Fibroblast of lung (primary cell): Measurements from ENCODE around the gene NRCAM. TPM values are rescaled to one million over a fixed set of nuclear protein-coding genes. Genes with fewer than 3 reads are reported as not detected.

ENCODE experiments used
- DNase-seq, 2 donors: peaks; one replicate each; pipeline versions ENCODE4 v3.0.0 to v3.0.0-alpha.2; 2010; ENCODE audit warnings: low read depth in 2 of 2
- H2AFZ ChIP-seq: 2 replicates; pipeline ENCODE4 v1.5.1; 2012; ENCODE audit warnings: low read length, control low read depth, inconsistent platforms
- H3K27ac ChIP-seq: 2 replicates; pipeline ENCODE4 v1.5.1; 2011; ENCODE audit warnings: low read length, control low read depth; ENCODE audit not compliant: insufficient read depth
- H3K27me3 ChIP-seq: 2 replicates; pipeline ENCODE4 v1.5.1; 2011; ENCODE audit warnings: mild to moderate bottlenecking, low read length; ENCODE audit not compliant: control insufficient read depth, insufficient read depth
- H3K36me3 ChIP-seq: 2 replicates; pipeline ENCODE4 v1.5.1; 2011; ENCODE audit warnings: low read length; ENCODE audit not compliant: control insufficient read depth, insufficient read depth
- H3K4me1 ChIP-seq: 2 replicates; pipeline ENCODE4 v1.5.1; 2011; ENCODE audit warnings: low read length; ENCODE audit not compliant: control insufficient read depth, insufficient read depth; ENCODE audit errors: extremely low read depth
- H3K4me2 ChIP-seq: 2 replicates; pipeline ENCODE4 v1.5.1; 2011; ENCODE audit warnings: low read length, control low read depth; ENCODE audit not compliant: insufficient read depth; ENCODE audit errors: extremely low read depth
- H3K4me3 ChIP-seq, 4 experiments: fragments of 200-600 bp in 1 of 4; sonication (generic) in 1 of 4; replicated peaks in 1 of 4; 2 replicates each; pipeline ENCODE4 v1.5.1; 2011 to 2016; ENCODE audit warnings: low read length in 4 of 4, low read depth in 3 of 4, mild to moderate bottlenecking in 3 of 4, control low read depth in 2 of 4, inconsistent platforms in 1 of 4, mixed read lengths in 1 of 4; ENCODE audit not compliant: insufficient read depth in 1 of 4; ENCODE audit errors: control extremely low read depth in 1 of 4
- H3K79me2 ChIP-seq: 2 replicates; pipeline ENCODE4 v1.5.1; 2012; ENCODE audit warnings: mild to moderate bottlenecking, low read length, inconsistent platforms; ENCODE audit not compliant: control insufficient read depth, insufficient read depth
- H3K9ac ChIP-seq: 2 replicates; pipeline ENCODE4 v1.5.1; 2011; ENCODE audit warnings: mild to moderate bottlenecking, low read length, control low read depth; ENCODE audit not compliant: insufficient read depth
- H3K9me3 ChIP-seq: 2 replicates; pipeline ENCODE4 v1.5.1; 2012; ENCODE audit warnings: low read depth, low read length; ENCODE audit not compliant: control insufficient read depth, insufficient read depth
- H4K20me1 ChIP-seq: 2 replicates; pipeline ENCODE4 v1.5.1; 2011; ENCODE audit warnings: low read length; ENCODE audit not compliant: control insufficient read depth, insufficient read depth; ENCODE audit errors: extremely low read depth
- CTCF ChIP-seq, 2 donors: IDR thresholded peaks in 1 of 2; conservative IDR thresholded peaks in 1 of 2; 1 replicate in 1 of 2; 2 replicates in 1 of 2; pipeline ENCODE4 v1.5.1; 2011 to 2012; ENCODE audit warnings: low read length in 2 of 2, control low read depth in 1 of 2, inconsistent platforms in 1 of 2, low read depth in 1 of 2, mild to moderate bottlenecking in 1 of 2
- EZH2 ChIP-seq: IDR thresholded peaks from 2 replicates; pipeline ENCODE4 v1.5.1; 2012; ENCODE audit warnings: low read length, control low read depth, mild to moderate bottlenecking; ENCODE audit errors: missing control alignments
- polyA plus RNA-seq, 2 donors: library from polyadenylated mRNA; depleted of rRNA in 1 of 2; stranded (reverse) in 1 of 2; unstranded in 1 of 2; fragments of >200 nt; gene quantifications; 2 replicates each; pipeline ENCODE4 v1.2.1, GENCODE V29; 2011 to 2012; ENCODE audit warnings: missing spikeins in 1 of 2
- total RNA-seq: library from RNA; depleted of rRNA; stranded (reverse); fragments of >200 nt; gene quantifications from 2 replicates; pipeline ENCODE4 v1.2.1, GENCODE V29; 2014

The NRCAM gene
- total and polyA plus RNA-seq, 2 donors (not counting 1 experiment from before 2014, with no cell fraction given): 2.1 to 2.2 TPM

GRCh38 chr7:108363659-108364058 lies 92.6 kb downstream of the NRCAM start:
- Histone ChIP-seq H3K4me2 (no peak overlapping the region), H3K27ac (no peak overlapping the region), H3K9me3 (no peaks in the 10 kb centered on the region), H3K36me3 (no peaks in the 10 kb centered on the region), H3K79me2 (no peaks in the 10 kb centered on the region), H3K4me1 (no peaks in the 10 kb centered on the region), H2AFZ (no peak overlapping the region), H3K4me3 (no peak overlapping the region), H4K20me1 (no peaks in the 10 kb centered on the region), H3K27me3 (no peaks in the 10 kb centered on the region), H3K9ac (no peak overlapping the region)
- TF ChIP-seq EZH2 (no peak), CTCF (conservative IDR thresholded peaks at IDR 0.05 in 1 of 2, IDR thresholded peaks at IDR 0.05 in 1 of 2; ENCODE audit: low read depth in 1 of 2, low read length in 2 of 2) (no peak)
- no peak for DNase-seq

GRCh38 chr7:108360058-108360800 lies 96.0 kb downstream of the NRCAM start:
- H3K4me3 ChIP-seq: no peak overlapping the region
- no peak overlapping the region for H3K27ac ChIP-seq
- H3K27me3 ChIP-seq: no peaks in the 10 kb centered on the region
- H3K9ac ChIP-seq: no peak overlapping the region
- no peaks in the 10 kb centered on the region for H4K20me1 ChIP-seq
- no peak for DNase-seq
- no peak overlapping the region for H2AFZ ChIP-seq
- no peaks in the 10 kb centered on the region for H3K79me2 ChIP-seq
- no peak overlapping the region for H3K4me2 ChIP-seq
- TF ChIP-seq CTCF (conservative IDR thresholded peaks at IDR 0.05 in 1 of 2, IDR thresholded peaks at IDR 0.05 in 1 of 2; ENCODE audit: low read depth in 1 of 2, low read length in 2 of 2) (no peak), EZH2 (no peak)
- H3K9me3 ChIP-seq: no peaks in the 10 kb centered on the region
- H3K4me1 ChIP-seq: no peaks in the 10 kb centered on the region
- no peaks in the 10 kb centered on the region for H3K36me3 ChIP-seq

- TF ChIP-seq CTCF (conservative IDR thresholded peaks at IDR 0.05 in 1 of 2, IDR thresholded peaks at IDR 0.05 in 1 of 2; ENCODE audit: low read depth in 1 of 2, low read length in 2 of 2) (no peak), EZH2 (no peak)
- Histone ChIP-seq H3K9me3 (no peaks in the 10 kb centered on the region), H3K4me2 (no peak overlapping the region), H3K9ac (no peak overlapping the region), H4K20me1 (no peaks in the 10 kb centered on the region), H3K27ac (no peak overlapping the region), H3K4me1 (no peaks in the 10 kb centered on the region), H2AFZ (no peak overlapping the region), H3K4me3 (no peak overlapping the region), H3K36me3 (no peaks in the 10 kb centered on the region), H3K27me3 (no peaks in the 10 kb centered on the region), H3K79me2 (no peaks in the 10 kb centered on the region)
- DNase-seq: peak; percentile 90 to 93
Measured at GRCh38 chr7:108358553-108358952, 97.7 kb downstream of the NRCAM start.
